RWPE1 (cell line): Measurements from ENCODE around the gene BAIAP2.
"Not testable (repeated sequence)": the region's sequence is repeated elsewhere in the genome, so short reads cannot be mapped to it uniquely, and the experiment has no call there.

Experiments used
- CTCF ChIA-PET: fragments of 350-600 bp; sonication (Branson Sonifier 250); formaldehyde crosslinking; extraction: SDS; loops from one replicate; lab custom pipeline; 2021; lab: Yijun Ruan, JAX
- POLR2A ChIA-PET: fragments of 400-600 bp; formaldehyde crosslinking; extraction: SDS; loops from one replicate; lab custom pipeline; 2020; ENCODE audit warnings: antibody characterized with exemption; ENCODE audit not compliant: low non-redundant PET; lab: Yijun Ruan, JAX
- DNase-seq: peaks from one replicate; pipeline ENCODE4 v3.0.0; 2012; ENCODE audit warnings: low spot score
- H3K27ac ChIP-seq: fragments of 450-650 bp; 2 replicates; pipeline ENCODE4 v1.5.1; 2017
- CTCF ChIP-seq: fragments of 450-650 bp; conservative IDR thresholded peaks from 2 replicates; pipeline ENCODE4 v1.5.1; 2017; ENCODE audit warnings: low read depth, mild to moderate bottlenecking

Gene BAIAP2

GRCh38 chr17:81143717-81144422 lies 108.9 kb downstream of the BAIAP2 start:
- no peak for DNase-seq
- H3K27ac ChIP-seq: no peak overlapping the region
- TF ChIP-seq CTCF: no peak
- POLR2A ChIA-PET: no interaction called here
- CTCF ChIA-PET: interaction anchor here (0.9 to 1.0 kb wide), 2 partner anchors 57 to 95 kb away, joined by 3 read pairs; partner anchors contain the start of genes NDUFAF8 and TEPSIN

- TF ChIP-seq CTCF: no peak
- POLR2A ChIA-PET: no interaction called here
- no peak for DNase-seq
- CTCF ChIA-PET: interaction anchor here (1.0 kb wide), 1 partner anchor 56 kb away, joined by 3 read pairs; no protein-coding TSS in a partner anchor
- H3K27ac ChIP-seq: no peak overlapping the region
Measured at GRCh38 chr17:81144423-81144781, 109.5 kb downstream of the BAIAP2 start.

- not testable (repeated sequence) for H3K27ac ChIP-seq, DNase-seq
- ChIA-PET POLR2A (interaction anchor here (0.6 kb wide), 1 partner anchor 20 kb away, joined by 3 read pairs; the partner anchor contains the start of gene AATK), CTCF (interaction anchor here (0.6 to 0.8 kb wide), 2 partner anchors 107 to 338 kb away, joined by 3 to 7 read pairs; no protein-coding TSS in a partner anchor)
Measured at GRCh38 chr17:81146208-81146607, 111.3 kb downstream of the BAIAP2 start.

- ChIA-PET CTCF (interaction anchor here (0.6 to 1.0 kb wide), 2 partner anchors 19 to 159 kb away, joined by 3 read pairs; no protein-coding TSS in a partner anchor), POLR2A (no interaction called here)
- TF ChIP-seq CTCF: no peak
- no peak overlapping the region for H3K27ac ChIP-seq
- DNase-seq: no peak
Measured at GRCh38 chr17:81147701-81148100, 112.8 kb downstream of the BAIAP2 start.

GRCh38 chr17:81148571-81148970 lies 113.6 kb downstream of the BAIAP2 start:
- ChIA-PET CTCF (no interaction called here), POLR2A (no interaction called here)
- H3K27ac ChIP-seq: no peak overlapping the region
- no peak for TF ChIP-seq CTCF
- DNase-seq: no peak

- CTCF ChIA-PET: interaction anchor here (0.8 kb wide), 1 partner anchor 52 kb away, joined by 4 read pairs; no protein-coding TSS in a partner anchor
- POLR2A ChIA-PET: no interaction called here
- no peak for TF ChIP-seq CTCF
- H3K27ac ChIP-seq: no peak overlapping the region
- DNase-seq: no peak
Measured at GRCh38 chr17:81148986-81149533, 114.1 kb downstream of the BAIAP2 start.
